CD4-positive, alpha-beta T cell treated with Interleukin-6 for 4 hours (primary cell): ENCODE measurements around the gene DENND4A.
"Not testable (repeated sequence)": the region's sequence is repeated elsewhere in the genome, so short reads cannot be mapped to it uniquely, and the experiment has no call there.

ENCODE experiments used
- DNase-seq: peaks from one replicate; pipeline ENCODE4 v3.0.0-alpha.2; 2020; ENCODE audit warnings: mixed read lengths

DENND4A gene

DNA sequence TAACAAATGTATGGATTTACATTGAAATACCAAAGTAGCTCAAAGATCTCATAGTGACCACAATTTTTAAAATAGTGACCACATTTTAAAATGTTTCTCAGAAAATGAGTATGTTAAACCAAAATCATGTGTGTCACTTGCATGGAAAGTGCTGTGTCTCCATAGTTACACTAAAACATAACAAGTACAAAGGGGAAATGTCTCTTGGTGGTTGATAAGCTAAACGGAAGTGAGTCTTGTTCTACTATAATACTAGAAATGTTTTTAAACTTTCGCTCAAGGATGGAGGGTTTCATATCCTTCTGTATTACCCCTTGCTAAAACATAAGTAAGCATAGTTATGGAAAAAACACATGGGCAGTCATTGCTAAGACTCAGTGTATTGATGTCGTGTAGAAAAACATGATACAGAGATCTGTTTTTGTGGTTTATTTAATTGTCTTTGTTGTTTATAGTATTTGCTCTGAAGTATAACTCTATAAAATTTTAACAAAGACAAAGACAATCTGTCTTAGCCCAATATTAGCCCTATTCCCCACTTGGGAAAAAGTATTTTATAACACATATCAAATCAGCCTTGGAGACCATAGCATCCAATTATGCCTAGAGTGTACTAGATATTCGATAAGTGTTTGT, 27.0 kb upstream of the DENND4A start:
- no peak for DNase-seq

GRCh38 chr15:65816441-65816840, 24.3 kb upstream of the DENND4A start:
- DNase-seq = no peak

DNA sequence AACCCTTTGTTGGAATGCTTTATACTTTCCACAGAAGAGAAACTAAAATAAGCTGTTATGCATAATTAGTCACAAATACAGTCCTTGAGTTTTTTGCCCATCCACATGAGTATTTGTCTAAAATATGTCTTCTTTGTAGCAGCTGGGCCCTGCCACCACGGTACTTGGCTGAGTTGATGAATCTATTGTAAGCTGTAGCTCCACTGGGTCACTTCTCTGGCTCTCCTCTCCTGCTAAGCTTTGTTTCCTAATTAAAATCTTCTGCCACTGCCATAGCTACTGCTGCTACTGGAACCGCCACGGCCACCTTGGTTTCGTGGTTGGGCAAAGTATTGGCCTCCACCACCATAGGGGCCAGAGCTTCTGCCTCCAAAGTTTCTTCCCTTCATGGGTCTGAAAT, 23.9 kb upstream of the DENND4A start:
- DNase-seq = not testable (repeated sequence)

DNA sequence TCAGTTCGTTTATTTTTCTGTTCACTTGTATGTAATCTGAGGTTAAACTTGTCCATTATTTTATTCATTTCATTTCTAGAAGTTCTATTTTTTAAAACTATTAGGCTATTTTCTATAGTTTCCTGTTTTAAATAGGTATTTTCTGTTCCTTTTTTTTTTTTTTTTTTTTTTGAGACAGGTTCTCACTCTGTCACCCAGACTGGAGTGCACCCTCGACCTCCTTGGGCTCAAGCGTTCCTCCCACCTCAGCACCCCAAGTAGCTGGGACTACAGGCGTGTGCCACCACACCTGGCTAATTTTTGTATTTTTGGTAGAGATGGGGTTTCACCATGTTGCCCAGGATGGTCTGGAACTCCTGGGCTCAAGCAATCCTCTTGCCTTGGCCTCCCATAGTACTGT, 22.2 kb upstream of the DENND4A start:
- not testable (repeated sequence) for DNase-seq

GRCh38 chr15:65812916-65813315, 20.8 kb upstream of the DENND4A start:
- no peak for DNase-seq

GRCh38 chr15:65812467-65812866, 20.4 kb upstream of the DENND4A start:
- DNase-seq = no peak

GRCh38 chr15:65811835-65812234, 19.7 kb upstream of the DENND4A start:
- DNase-seq = no peak

DNA sequence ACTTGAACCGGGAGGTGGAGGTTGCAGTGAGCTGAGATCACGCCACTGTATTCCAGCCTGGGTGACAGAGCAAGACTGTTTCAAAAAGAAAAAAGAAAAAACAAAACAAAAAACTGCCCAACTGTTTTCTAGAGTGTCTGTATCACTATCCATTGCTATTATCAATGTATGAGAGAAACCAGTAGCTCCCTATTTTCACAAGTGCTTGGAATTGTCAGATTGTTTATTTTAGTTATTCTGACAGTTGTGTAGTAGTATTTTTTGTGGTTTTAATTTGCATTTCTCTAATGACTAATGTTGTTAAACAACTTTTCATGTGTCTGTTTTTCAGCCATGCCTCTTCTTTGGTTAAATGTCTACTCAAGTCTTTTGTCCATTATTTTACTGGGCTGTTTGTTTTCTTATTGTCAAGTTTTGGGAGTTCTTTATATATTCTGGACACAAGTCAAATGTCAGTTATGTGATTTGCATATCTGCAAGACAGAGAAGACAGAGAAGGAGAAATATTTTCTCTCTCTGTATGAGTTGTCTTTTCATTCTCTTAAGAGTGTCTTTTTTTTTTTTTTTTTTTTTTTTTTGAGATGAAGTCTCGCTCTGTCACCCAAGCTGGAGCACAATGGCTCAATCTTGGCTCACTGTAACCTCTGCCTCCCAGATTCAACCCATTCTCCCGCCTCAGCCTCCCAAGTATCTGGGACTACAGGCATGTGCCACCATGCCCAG, 19.1 kb upstream of the DENND4A start:
- not testable (repeated sequence) for DNase-seq

DNA sequence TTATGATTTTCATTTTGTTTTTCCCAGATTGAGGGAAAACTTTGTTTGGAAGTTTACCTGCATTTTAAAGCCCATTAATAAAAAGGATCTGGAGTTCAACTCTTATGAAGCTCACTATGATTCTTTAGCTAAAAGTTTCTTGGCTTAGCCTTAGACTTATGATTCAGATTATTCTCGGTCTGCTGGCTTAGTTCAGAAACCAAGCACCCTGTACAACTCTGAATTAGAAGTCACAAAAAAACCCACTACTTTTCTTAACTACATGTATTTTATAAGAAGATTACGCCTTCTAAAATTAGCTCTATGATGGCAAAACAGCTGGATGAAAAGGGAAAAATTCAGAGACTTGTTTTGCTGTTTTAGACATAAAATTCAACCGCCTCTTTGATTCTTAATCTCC, 14.3 kb upstream of the DENND4A start:
- DNase-seq = no peak

GRCh38 chr15:65805019-65805745, 13.1 kb upstream of the DENND4A start:
- DNase-seq = no peak

DNA sequence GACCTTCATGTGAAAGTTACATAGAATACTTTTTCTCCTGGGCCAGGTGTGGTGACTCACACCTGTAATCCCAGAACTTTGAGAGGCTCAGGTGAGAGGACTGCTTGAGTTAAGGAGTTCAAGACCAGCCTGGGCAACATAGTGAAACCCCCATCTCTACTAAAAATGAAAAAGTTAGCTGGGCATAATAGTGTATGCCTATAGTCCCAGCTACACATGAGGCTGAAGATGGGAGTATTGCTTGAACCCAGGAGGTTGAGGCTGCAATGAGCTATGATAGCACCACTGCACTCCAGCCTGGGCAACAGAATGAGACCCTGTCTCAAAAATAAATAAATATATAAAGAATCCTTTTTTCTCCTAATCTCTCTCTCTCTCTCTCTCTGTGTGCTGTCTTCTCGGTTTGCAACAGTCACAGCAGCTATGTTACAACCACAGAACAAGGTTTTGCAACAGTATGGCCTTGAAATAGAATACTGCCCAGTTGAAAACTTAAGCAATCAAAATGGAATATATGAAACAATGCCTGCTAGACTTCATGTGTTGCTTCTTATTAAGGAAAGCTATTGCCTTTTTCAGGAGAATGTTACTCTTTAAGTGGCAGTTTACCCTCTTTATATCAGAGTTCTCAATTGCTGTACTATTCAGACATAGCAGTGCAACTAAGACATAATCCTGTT, 12.3 kb upstream of the DENND4A start:
- DNase-seq = no peak

GRCh38 chr15:65801229-65801805, 9.2 kb upstream of the DENND4A start:
- no peak for DNase-seq

- no peak for DNase-seq
These were observed 4.6 kb upstream of the DENND4A start for GRCh38 chr15:65796610-65797078.

DNA sequence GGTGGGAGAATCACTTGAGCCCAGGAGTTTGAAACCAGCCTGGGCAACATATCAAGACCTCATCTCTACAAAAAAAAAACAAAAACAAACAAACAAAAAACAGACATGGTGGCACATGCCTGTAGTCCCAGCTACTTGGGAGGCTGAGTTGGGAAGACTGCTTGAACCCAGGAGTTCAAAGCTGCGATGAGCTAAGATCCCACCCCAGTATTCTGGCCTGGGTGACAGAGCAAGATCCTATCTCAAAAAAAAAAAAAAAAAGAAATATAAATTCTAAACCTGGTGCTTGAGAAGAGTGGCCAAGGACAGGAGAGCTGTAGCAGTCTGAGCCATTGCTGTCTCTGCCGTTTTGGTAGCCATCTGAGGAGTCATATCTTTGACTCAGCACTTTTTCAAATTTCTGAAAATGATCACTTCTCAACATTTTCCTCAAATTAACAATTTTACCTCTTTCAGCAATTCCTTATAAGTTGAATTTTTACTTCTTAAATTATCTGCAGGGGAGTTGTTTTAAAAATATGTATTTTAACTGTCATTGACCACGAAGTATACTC, 3.6 kb upstream of the DENND4A start:
- no peak for DNase-seq

GRCh38 chr15:65793818-65794104, 1.7 kb upstream of the DENND4A start:
- no peak for DNase-seq

DNA sequence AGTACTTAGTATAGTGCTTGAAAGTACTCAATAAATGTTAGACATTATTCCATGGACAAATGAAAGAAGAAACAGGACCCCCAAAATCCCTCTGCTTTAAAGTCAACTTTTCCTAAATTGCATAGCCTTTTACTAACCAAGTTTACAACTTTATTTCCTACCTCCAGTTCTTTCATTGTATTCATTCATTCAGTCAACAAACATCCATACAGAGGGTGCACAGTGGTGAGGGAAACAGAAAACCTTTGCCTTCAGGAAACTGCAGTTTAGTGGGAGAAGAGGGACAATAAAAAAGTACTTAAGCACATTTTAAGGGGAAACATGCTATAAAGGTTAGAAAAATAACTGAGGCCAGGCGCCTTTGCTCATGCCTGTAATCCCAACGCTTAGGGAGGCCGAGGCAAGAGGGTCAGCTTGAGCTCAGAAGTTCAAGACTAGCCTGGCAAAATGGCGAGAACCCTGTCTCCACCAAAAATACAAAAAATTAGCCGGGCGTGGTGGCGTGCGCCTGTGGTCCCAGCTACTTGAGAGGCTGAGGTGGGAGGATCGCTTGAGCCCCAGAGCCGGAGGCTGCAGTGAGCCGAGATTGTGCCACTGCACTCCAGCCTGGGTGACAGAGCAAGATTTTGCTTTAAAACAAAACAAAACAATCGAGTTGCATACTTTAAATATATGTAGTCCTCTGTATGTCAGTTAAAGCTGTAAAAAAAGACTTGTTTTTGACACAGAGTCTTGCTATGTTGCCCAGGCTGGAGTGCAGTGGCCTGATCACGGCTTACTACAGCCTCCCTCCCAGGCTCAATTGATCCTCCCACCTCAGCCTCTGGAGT, 1.1 kb upstream of the DENND4A start:
- DNase-seq = no peak

GRCh38 chr15:65791335-65792137, 557 bp downstream of the DENND4A start:
- no peak for DNase-seq

- DNase-seq = peak; percentile 15
These were observed 1.3 kb downstream of the DENND4A start for GRCh38 chr15:65790694-65791334.

DNA sequence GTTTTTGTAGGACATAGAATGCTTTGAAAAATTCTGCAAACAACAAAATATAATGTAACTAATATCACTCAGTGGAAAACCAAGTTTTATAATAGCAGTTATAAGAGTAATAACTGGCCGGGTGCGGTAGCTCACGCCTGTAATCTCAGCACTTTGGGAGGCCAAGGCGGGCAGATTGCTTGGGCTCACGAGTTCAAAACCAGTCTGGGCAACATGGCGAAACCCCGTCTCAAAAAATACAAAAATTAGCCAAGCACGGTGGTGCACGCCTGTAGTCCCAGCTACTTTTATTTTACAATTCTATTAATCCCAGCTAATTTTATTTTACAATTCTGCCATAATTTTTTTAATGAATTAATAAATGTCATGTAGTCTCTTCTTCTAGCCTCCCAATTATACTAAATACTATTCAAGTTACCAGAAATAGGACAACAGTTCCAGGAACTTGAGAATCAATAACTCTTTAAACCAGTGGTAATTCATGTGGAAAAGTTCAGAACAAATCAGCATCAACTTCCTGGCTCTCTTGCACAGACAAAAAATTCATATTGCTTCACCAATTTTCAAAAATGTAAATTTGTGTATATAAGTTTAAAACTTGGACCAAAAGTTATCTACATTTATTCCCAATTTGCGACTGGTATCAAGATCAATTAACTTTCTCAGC, 2.2 kb downstream of the DENND4A start:
- no peak for DNase-seq

- DNase-seq = no peak
These were observed 3.0 kb downstream of the DENND4A start for GRCh38 chr15:65789105-65789504.
